Germinal center (tissue), 1 donor: ENCODE measurements around the gene FBXO39.
"Not testable (repeated sequence)": the region's sequence is repeated elsewhere in the genome, so short reads cannot be mapped to it uniquely, and the experiment has no call there.

Experiments
- DNase-seq: peaks from one replicate; pipeline ENCODE4 v3.0.0; 2012; ENCODE audit warnings: mixed read lengths, low spot score

FBXO39 gene

GRCh38 chr17:6793748-6794493 is 17.9 kb downstream of the FBXO39 start:
- no peak for DNase-seq

- no peak for DNase-seq
Measured at GRCh38 chr17:6796017-6796886, 20.2 kb downstream of the FBXO39 start.

- DNase-seq = no peak
Measured at GRCh38 chr17:6796887-6797490, 21.0 kb downstream of the FBXO39 start.

GRCh38 chr17:6797718-6798351 is 21.8 kb downstream of the FBXO39 start:
- no peak for DNase-seq

GRCh38 chr17:6799738-6800137 is 23.7 kb downstream of the FBXO39 start:
- DNase-seq = no peak

- no peak for DNase-seq
Measured at GRCh38 chr17:6800422-6801027, 24.5 kb downstream of the FBXO39 start.

- DNase-seq = no peak
Measured at GRCh38 chr17:6811510-6811909, 35.5 kb downstream of the FBXO39 start.

- no peak for DNase-seq
Measured at GRCh38 chr17:6812295-6812694, 36.3 kb downstream of the FBXO39 start.

GRCh38 chr17:6815775-6816174 is 39.8 kb downstream of the FBXO39 start:
- no peak for DNase-seq

- DNase-seq = not testable (repeated sequence)
Measured at GRCh38 chr17:6816368-6816767, 40.4 kb downstream of the FBXO39 start.

GRCh38 chr17:6818938-6819337 is 42.9 kb downstream of the FBXO39 start:
- DNase-seq = no peak

- no peak for DNase-seq
Measured at GRCh38 chr17:6823011-6823442, 47.0 kb downstream of the FBXO39 start.

GRCh38 chr17:6830383-6830986 is 54.5 kb downstream of the FBXO39 start:
- DNase-seq = no peak

- DNase-seq = peak; percentile 77
Measured at GRCh38 chr17:6831661-6832263, 55.7 kb downstream of the FBXO39 start, which contains the start of gene TEKT1. Gene TEKT1, minus strand, starts transcription at chr17:6831729. Its CDS starts 1,353 bp downstream, at chr17:6830376.
